Measurements from ENCODE around the gene OPN4.

- no peak for TF ChIP-seq EZH2 (optimal IDR thresholded peaks at IDR 0.05; ENCODE audit: low read depth, low read length)
- no peak for TF ChIP-seq CTCF (IDR thresholded peaks at IDR 0.05; ENCODE audit: low read length)
- TF ChIP-seq EZH2phosphoT487 (IDR thresholded peaks at IDR 0.05; ENCODE audit: low read length), result no peak
Measured at GRCh38 chr10:86657011-86657395, 2.7 kb downstream of the OPN4 start.

Data from MM.1S (cell line).